GM12878 (cell line): Measurements from ENCODE around the gene MROH8.

Experiments
- CTCF ChIP-seq, 3 experiments: IDR thresholded peaks in 2 of 3; conservative IDR thresholded peaks in 1 of 3; 2 replicates each; pipeline ENCODE4 v1.5.1; 2011; ENCODE audit warnings: low read depth in 3 of 3, low read length in 3 of 3, mild to moderate bottlenecking in 3 of 3, control low read depth in 2 of 3, moderate library complexity in 2 of 3, inconsistent platforms in 1 of 3, mixed read lengths in 1 of 3; ENCODE audit not compliant: control insufficient read depth in 2 of 3, insufficient read depth in 1 of 3; ENCODE audit errors: extremely low read depth in 1 of 3
- EP300 ChIP-seq, 2 experiments: fragments of 150-350 bp in 1 of 2; IDR thresholded peaks; 2 replicates each; pipeline ENCODE4 v1.6.1; 2011 to 2012; ENCODE audit warnings: low read depth in 2 of 2, low read length in 2 of 2, borderline replicate concordance in 1 of 2, improper control_type of control experiment in 1 of 2, inconsistent platforms in 1 of 2; ENCODE audit not compliant: control insufficient read depth in 1 of 2
- NBN ChIP-seq: fragments of 450-650 bp; IDR thresholded peaks from 2 replicates; pipeline ENCODE4 v1.6.1; 2016
- NR2C2 ChIP-seq: IDR thresholded peaks from 2 replicates; pipeline ENCODE4 v1.6.1; 2011; ENCODE audit warnings: borderline replicate concordance, low read depth; ENCODE audit not compliant: control insufficient read depth, insufficient read length
- POLR2A ChIP-seq: IDR thresholded peaks from 2 replicates; pipeline ENCODE4 v1.6.1; 2011; ENCODE audit warnings: low read depth, mild to moderate bottlenecking, low read length
- POLR2AphosphoS5 ChIP-seq: IDR thresholded peaks from 2 replicates; pipeline ENCODE4 v1.6.1; 2011; ENCODE audit warnings: mild to moderate bottlenecking, low read length, inconsistent platforms

DNA sequence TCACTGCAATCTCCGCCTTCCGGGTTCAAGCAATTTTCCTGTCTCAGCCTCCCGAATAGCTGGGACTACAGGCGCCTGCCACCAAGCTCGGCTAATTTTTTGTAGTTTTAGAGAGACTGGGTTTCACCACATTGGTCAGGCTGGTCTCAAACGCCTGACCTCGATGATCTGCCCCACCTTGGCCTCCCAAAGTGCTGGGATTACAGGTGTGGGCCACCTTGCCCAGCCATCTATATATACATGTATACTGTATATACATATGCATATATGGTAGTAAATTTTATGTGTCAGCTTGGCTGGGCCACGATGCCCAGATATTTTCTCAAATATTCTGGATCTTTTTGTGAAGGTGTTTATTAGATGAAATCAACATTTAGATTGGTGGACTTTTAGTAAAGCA is 102.3 kb downstream of the MROH8 start:
- no peak for TF ChIP-seq NBN
- TF ChIP-seq POLR2A = no peak
- no peak for TF ChIP-seq EP300 (IDR thresholded peaks at IDR 0.05; ENCODE audit: borderline replicate concordance in 1 of 2, control insufficient read depth in 1 of 2, low read depth in 2 of 2, low read length in 2 of 2)
- TF ChIP-seq CTCF (IDR thresholded peaks at IDR 0.05 in 2 of 3, conservative IDR thresholded peaks at IDR 0.05 in 1 of 3; ENCODE audit: control insufficient read depth in 2 of 3, extremely low read depth in 1 of 3, insufficient read depth in 1 of 3, low read depth in 3 of 3, low read length in 3 of 3) = no peak
- TF ChIP-seq POLR2AphosphoS5 = no peak
- no peak for TF ChIP-seq NR2C2
